Testis (tissue), 2 donors: ENCODE results near the gene YIF1A.

Experiments
- POLR2A ChIP-seq: fragments of 450-650 bp; IDR thresholded peaks from one replicate; pipeline ENCODE4 v1.6.1; 2017; ENCODE audit warnings: antibody characterized with exemption, mild to moderate bottlenecking, moderate library complexity
- TF ChIP-seq, protein P1 (sequence below), 3 experiments: fragments of 450-650 bp in 2 of 3; fragments of 200-600 bp in 1 of 3; sonication (generic) in 1 of 3; IDR thresholded peaks; one replicate each; pipeline ENCODE4 v1.5.1; 2016 to 2019; ENCODE audit warnings: antibody characterized with exemption in 3 of 3, mild to moderate bottlenecking in 2 of 3, moderate library complexity in 1 of 3

DNA sequence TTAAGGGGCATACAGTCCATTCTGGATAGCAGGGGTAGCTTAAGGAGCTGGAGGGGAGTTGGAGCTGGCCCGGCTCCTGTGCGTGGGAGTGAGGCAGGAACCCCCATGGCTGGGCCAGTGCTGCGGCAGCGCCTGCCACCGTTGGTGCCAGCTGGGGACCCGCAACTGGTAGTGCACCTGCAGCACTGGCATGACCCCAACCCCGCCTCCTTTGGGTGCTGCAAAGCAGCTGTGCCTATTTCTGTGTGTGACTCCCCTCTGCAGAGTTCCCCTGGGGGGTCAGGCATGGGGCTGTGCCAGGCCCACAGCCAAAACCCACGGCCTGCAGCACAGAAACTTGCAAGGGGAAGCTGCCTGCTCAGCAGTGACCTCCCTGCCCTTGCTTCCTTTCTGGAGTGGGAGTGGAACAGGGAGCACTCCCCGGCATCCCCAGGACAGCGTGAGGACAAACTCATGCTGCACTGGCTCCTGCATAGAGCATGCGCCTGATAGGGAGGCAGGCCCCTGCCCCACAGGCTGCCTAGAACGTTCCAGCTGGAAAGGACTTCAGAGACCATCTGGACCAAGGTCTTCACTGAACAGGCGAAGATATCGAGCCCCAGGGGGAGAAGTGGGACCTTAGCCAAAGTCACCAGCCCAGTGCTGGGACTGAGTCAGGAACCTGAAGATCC lies 46.7 kb downstream of the YIF1A start:
- TF ChIP-seq POLR2A = no peak
- TF ChIP-seq, protein P1, sequence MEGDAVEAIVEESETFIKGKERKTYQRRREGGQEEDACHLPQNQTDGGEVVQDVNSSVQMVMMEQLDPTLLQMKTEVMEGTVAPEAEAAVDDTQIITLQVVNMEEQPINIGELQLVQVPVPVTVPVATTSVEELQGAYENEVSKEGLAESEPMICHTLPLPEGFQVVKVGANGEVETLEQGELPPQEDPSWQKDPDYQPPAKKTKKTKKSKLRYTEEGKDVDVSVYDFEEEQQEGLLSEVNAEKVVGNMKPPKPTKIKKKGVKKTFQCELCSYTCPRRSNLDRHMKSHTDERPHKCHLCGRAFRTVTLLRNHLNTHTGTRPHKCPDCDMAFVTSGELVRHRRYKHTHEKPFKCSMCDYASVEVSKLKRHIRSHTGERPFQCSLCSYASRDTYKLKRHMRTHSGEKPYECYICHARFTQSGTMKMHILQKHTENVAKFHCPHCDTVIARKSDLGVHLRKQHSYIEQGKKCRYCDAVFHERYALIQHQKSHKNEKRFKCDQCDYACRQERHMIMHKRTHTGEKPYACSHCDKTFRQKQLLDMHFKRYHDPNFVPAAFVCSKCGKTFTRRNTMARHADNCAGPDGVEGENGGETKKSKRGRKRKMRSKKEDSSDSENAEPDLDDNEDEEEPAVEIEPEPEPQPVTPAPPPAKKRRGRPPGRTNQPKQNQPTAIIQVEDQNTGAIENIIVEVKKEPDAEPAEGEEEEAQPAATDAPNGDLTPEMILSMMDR (IDR thresholded peaks at IDR 0.05) = no peak
